GF-D8 (cell line): Measurements from ENCODE around the gene CNKSR2.
A peak's percentile ranks its signal among the peaks of the same experiment; 100 is the strongest.

Source experiments
- DNase-seq: peaks from one replicate; lab custom pipeline; 2025; lab: John Stamatoyannopoulos, UW

The CNKSR2 gene

GRCh38 chrX:21374163-21374993 is at the start of gene CNKSR2:
TSS of gene CNKSR2 (plus strand) at chrX:21374418. CDS start at chrX:21374898, 480 bp downstream.
- no peak for DNase-seq

GRCh38 chrX:21354725-21355124 is 19.5 kb upstream of the CNKSR2 start:
- no peak for DNase-seq

GRCh38 chrX:21355831-21356230 is 18.4 kb upstream of the CNKSR2 start:
- DNase-seq = no peak

- DNase-seq = no peak
These were observed 4.6 kb upstream of the CNKSR2 start for GRCh38 chrX:21369613-21370012.

GRCh38 chrX:21373001-21373400 is 1.2 kb upstream of the CNKSR2 start:
- no peak for DNase-seq

GRCh38 chrX:21373637-21374162 is 518 bp upstream of the CNKSR2 start:
- DNase-seq = no peak

- no peak for DNase-seq
These were observed 933 bp downstream of the CNKSR2 start for GRCh38 chrX:21374994-21375707.

GRCh38 chrX:21375708-21376009 is 1.4 kb downstream of the CNKSR2 start:
- no peak for DNase-seq

- no peak for DNase-seq
These were observed 2.4 kb downstream of the CNKSR2 start for GRCh38 chrX:21376636-21377035.

- DNase-seq = no peak
These were observed 5.8 kb downstream of the CNKSR2 start for GRCh38 chrX:21379991-21380390.

- no peak for DNase-seq
These were observed 8.5 kb downstream of the CNKSR2 start for GRCh38 chrX:21382715-21383114.

GRCh38 chrX:21383546-21383945 is 9.3 kb downstream of the CNKSR2 start:
- DNase-seq = no peak

GRCh38 chrX:21384178-21384577 is 10.0 kb downstream of the CNKSR2 start:
- DNase-seq = no peak

GRCh38 chrX:21394792-21395191 is 20.6 kb downstream of the CNKSR2 start:
- DNase-seq = no peak

GRCh38 chrX:21398426-21398825 is 24.2 kb downstream of the CNKSR2 start:
- no peak for DNase-seq

- DNase-seq = no peak
These were observed 26.3 kb downstream of the CNKSR2 start for GRCh38 chrX:21400408-21401121.

GRCh38 chrX:21408307-21408706 is 34.1 kb downstream of the CNKSR2 start:
- DNase-seq = no peak

GRCh38 chrX:21408788-21409187 is 34.6 kb downstream of the CNKSR2 start:
- no peak for DNase-seq

- DNase-seq = no peak
These were observed 37.8 kb downstream of the CNKSR2 start for GRCh38 chrX:21412029-21412428.

GRCh38 chrX:21412883-21413282 is 38.7 kb downstream of the CNKSR2 start:
- no peak for DNase-seq

- DNase-seq = no peak
These were observed 52.9 kb downstream of the CNKSR2 start for GRCh38 chrX:21427086-21427485.

GRCh38 chrX:21437036-21437435 is 62.8 kb downstream of the CNKSR2 start:
- no peak for DNase-seq

- DNase-seq = peak; percentile 50
These were observed 64.6 kb downstream of the CNKSR2 start for GRCh38 chrX:21438792-21439191.
